ENCODE measurements around the gene FLNC. TPM values are rescaled to one million over a fixed set of nuclear protein-coding genes. Genes with fewer than 3 reads are reported as not detected.

FLNC gene
- total RNA-seq, 1 donor from 2014 or later: 31.9 TPM

DNA sequence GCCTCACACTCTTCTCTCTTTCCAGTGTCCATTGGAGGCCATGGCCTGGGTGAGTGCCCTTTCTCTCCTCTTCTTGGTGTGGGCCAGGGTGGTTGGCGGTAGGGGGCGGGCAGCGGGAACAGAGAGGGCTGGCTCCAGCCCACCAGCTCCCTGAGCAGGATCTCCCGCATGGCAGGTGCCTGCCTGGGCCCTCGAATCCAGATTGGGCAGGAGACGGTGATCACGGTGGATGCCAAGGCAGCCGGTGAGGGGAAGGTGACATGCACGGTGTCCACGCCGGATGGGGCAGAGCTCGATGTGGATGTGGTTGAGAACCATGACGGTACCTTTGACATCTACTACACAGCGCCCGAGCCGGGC is 18.9 kb downstream of the FLNC start:
- Histone ChIP-seq H3K36me3 (peaks cover 0 to 31% of the 10 kb centered on the region in 2 donors), H3K9me3 (no peaks in the 10 kb centered on the region), H3K27ac (no peak overlapping the region), H3K27me3 (no peaks in the 10 kb centered on the region), H3K4me3 (no peak overlapping the region), H3K4me1 (no peaks in the 10 kb centered on the region)
- DNase-seq (ENCODE audit: extremely low spot score in 2 of 2): no peak
- TF ChIP-seq, protein P1, sequence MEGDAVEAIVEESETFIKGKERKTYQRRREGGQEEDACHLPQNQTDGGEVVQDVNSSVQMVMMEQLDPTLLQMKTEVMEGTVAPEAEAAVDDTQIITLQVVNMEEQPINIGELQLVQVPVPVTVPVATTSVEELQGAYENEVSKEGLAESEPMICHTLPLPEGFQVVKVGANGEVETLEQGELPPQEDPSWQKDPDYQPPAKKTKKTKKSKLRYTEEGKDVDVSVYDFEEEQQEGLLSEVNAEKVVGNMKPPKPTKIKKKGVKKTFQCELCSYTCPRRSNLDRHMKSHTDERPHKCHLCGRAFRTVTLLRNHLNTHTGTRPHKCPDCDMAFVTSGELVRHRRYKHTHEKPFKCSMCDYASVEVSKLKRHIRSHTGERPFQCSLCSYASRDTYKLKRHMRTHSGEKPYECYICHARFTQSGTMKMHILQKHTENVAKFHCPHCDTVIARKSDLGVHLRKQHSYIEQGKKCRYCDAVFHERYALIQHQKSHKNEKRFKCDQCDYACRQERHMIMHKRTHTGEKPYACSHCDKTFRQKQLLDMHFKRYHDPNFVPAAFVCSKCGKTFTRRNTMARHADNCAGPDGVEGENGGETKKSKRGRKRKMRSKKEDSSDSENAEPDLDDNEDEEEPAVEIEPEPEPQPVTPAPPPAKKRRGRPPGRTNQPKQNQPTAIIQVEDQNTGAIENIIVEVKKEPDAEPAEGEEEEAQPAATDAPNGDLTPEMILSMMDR (IDR thresholded peaks at IDR 0.05): no peak
- no peak for TF ChIP-seq POLR2A (IDR thresholded peaks at IDR 0.05)
- TF ChIP-seq POLR2AphosphoS5 (IDR thresholded peaks at IDR 0.05; ENCODE audit: insufficient read depth in 1 of 2, low read depth in 1 of 2): no peak
- intact Hi-C loops (cut with DNase I): no loop called here

DNA sequence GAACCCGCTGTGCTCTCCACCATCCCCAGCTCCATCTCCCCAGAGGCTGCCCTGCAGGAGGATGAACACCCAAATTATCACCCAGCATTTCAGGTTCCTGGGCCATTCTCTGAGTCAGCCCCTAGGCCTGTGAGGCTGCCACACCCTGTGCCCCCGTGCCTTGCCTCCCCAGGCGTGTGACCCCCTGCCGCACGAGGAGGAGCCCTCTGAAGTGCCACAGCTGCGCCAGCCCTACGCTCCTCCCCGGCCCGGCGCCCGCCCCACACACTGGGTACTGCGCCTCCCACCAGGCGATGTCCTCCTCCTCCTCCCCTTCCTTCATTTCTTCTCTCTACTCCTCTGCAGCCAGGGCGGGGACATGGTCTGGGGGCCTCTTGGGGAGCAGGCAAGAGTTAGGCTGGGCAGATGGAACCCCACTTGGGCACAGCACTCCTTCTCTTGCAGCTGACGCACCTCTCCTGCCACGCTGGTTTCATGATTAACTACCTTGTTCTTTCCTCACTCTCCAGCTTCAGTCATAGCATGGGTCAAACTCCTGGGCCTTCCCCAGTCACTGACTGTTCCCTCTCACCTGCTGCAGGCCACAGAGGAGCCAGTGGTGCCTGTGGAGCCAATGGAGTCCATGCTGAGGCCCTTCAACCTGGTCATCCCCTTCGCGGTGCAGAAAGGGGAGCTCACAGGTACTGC is 19.7 kb downstream of the FLNC start:
- Histone ChIP-seq H3K4me1 (no peaks in the 10 kb centered on the region), H3K4me3 (no peak overlapping the region), H3K9me3 (no peaks in the 10 kb centered on the region), H3K27ac (no peak overlapping the region), H3K27me3 (no peaks in the 10 kb centered on the region), H3K36me3 (peaks cover 0 to 23% of the 10 kb centered on the region in 2 donors)
- no peak for DNase-seq (ENCODE audit: extremely low spot score in 2 of 2)
- TF ChIP-seq POLR2AphosphoS5 (IDR thresholded peaks at IDR 0.05; ENCODE audit: insufficient read depth in 1 of 2, low read depth in 1 of 2): no peak
- TF ChIP-seq, protein P1 (IDR thresholded peaks at IDR 0.05): no peak
- no peak for TF ChIP-seq POLR2A (IDR thresholded peaks at IDR 0.05)
- intact Hi-C loops (cut with DNase I): no loop called here

DNA sequence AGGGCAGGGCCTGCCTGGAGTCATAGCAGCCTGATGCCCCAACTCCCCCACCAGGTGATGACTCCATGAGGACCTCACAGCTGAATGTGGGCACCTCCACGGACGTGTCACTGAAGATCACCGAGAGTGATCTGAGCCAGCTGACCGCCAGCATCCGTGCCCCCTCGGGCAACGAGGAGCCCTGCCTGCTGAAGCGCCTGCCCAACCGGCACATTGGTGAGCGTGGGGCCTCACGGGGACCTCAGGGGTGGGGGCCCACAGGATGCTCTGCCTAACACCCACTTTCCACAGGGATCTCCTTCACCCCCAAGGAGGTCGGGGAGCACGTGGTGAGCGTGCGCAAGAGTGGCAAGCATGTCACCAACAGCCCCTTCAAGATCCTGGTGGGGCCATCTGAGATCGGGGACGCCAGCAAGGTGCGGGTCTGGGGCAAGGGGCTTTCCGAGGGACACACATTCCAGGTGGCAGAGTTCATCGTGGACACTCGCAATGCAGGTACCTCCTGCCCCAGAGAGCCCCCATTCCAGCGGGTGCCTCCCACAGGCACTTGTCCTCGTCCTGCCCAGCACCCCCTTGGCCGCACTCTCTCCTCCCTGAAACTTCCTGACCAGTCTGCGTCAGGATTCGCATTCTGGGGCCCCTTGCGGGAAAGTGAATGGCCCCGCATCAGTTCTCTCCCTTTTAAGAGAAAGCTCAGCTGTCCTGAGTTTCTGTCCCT is 22.5 kb downstream of the FLNC start:
- intact Hi-C loops (cut with DNase I): no loop called here
- Histone ChIP-seq H3K27me3 (no peaks in the 10 kb centered on the region), H3K27ac (no peak overlapping the region), H3K4me1 (peaks cover 7% of the 10 kb centered on the region), H3K4me3 (no peak overlapping the region), H3K9me3 (no peaks in the 10 kb centered on the region), H3K36me3 (peaks cover 0 to 22% of the 10 kb centered on the region in 2 donors)
- no peak for DNase-seq (ENCODE audit: extremely low spot score in 2 of 2)
- TF ChIP-seq POLR2A (IDR thresholded peaks at IDR 0.05): no peak

DNA sequence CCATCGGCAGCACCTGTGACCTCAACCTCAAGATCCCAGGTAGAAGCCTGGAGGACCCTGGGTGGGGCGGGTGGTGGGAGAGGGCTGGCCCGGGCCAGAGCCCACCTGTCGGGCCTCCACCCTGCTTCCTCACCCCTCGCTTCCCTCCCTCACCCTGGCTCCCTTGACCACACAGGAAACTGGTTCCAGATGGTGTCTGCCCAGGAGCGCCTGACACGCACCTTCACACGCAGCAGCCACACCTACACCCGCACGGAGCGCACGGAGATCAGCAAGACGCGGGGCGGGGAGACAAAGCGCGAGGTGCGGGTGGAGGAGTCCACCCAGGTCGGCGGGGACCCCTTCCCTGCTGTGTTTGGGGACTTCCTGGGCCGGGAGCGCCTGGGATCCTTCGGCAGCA is 23.6 kb downstream of the FLNC start:
- Histone ChIP-seq H3K4me3 (no peak overlapping the region), H3K27me3 (no peaks in the 10 kb centered on the region), H3K27ac (no peak overlapping the region), H3K36me3 (peaks cover 0 to 22% of the 10 kb centered on the region in 2 donors), H3K4me1 (peaks cover 13% of the 10 kb centered on the region), H3K9me3 (no peaks in the 10 kb centered on the region)
- TF ChIP-seq POLR2AphosphoS5 (IDR thresholded peaks at IDR 0.05; ENCODE audit: insufficient read depth in 1 of 2, low read depth in 1 of 2) (no peak), POLR2A (IDR thresholded peaks at IDR 0.05) (no peak)
- TF ChIP-seq, protein P1 (IDR thresholded peaks at IDR 0.05): no peak
- DNase-seq (ENCODE audit: extremely low spot score in 2 of 2): no peak
- intact Hi-C loops (cut with DNase I): no loop called here

DNA sequence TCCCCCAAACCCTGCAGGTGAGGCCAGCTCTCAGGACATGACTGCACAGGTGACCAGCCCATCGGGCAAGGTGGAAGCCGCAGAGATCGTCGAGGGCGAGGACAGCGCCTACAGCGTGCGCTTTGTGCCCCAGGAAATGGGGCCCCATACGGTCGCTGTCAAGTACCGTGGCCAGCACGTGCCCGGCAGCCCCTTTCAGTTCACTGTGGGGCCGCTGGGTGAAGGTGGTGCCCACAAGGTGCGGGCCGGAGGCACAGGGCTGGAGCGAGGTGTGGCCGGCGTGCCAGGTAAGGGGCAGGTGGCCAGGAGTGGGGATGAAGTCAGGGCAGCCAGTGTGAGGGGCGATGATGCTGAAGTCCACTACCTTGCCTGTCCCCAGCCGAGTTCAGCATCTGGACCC is 24.2 kb downstream of the FLNC start:
- peaks cover 0 to 22% of the 10 kb centered on the region in 2 donors for H3K36me3 ChIP-seq
- TF ChIP-seq POLR2AphosphoS5 (IDR thresholded peaks at IDR 0.05; ENCODE audit: insufficient read depth in 1 of 2, low read depth in 1 of 2) (no peak), POLR2A (IDR thresholded peaks at IDR 0.05) (no peak)
- TF ChIP-seq, protein P1 (IDR thresholded peaks at IDR 0.05): no peak
- intact Hi-C loops (cut with DNase I): no loop called here
- no peaks in the 10 kb centered on the region for H3K9me3 ChIP-seq
- peaks cover 19% of the 10 kb centered on the region for H3K4me1 ChIP-seq
- no peak overlapping the region for H3K4me3 ChIP-seq
- H3K27ac ChIP-seq: no peak overlapping the region
- no peak for DNase-seq (ENCODE audit: extremely low spot score in 2 of 2)
- H3K27me3 ChIP-seq: no peaks in the 10 kb centered on the region
